Measurements from ENCODE around the gene SARM1.

The SARM1 gene

DNA sequence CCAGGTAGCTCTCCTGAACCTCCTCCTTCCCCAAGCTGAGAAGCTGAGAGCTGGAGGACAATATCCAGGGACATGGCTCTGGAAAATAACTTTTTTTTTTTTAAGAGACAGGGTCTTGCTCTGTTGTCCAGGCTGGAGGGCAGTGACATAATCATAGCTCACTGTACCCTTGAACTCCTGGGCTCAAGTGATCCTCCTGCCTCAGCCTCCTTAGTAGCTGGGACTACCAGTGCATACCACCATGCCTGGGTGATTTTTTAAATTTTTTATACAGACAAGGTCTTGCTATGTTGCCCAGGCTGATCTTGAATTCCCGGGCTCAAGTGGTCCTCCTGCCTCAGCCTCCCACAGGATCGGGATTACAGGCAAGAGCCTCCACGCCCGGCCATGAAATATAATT is 28.3 kb downstream of the SARM1 start:
- Mint-ChIP-seq H3K4me1 (ENCODE audit: low read depth) (peaks cover 53% of the 10 kb centered on the region), H3K9me3 (no peaks in the 10 kb centered on the region), H3K27me3 (peaks cover 1% of the 10 kb centered on the region), H3K36me3 (ENCODE audit: low read depth) (peaks cover 85% of the 10 kb centered on the region), H3K4me3 (no peak overlapping the region), H3K27ac (no peak overlapping the region)
- intact Hi-C loops (cut with micrococcal nuclease) = loop anchor here (10.0 kb wide), 1 partner anchor 165 kb away; no protein-coding TSS in a partner anchor

DNA sequence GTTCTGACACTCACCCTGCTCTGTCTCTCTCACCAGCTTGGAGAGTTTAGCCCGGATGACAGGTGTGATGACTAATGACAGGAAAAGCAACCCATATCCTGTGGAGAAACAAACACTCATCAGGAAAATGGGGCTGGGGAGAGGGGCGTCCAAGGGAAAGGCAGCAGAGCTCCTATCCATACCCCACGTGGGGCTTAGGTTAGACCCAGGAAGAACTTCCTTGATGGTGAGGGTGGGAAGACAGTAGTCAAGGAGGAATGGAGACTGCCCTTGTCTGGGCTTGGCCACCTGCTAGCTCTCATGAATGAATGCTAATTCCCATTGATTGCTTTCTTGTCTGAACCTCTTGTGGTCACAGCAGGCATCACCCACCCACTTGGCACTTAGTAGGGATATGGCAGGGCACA is 30.7 kb downstream of the SARM1 start:
- Mint-ChIP-seq H3K27me3 (peaks cover 3% of the 10 kb centered on the region), H3K36me3 (ENCODE audit: low read depth) (peaks cover 70% of the 10 kb centered on the region), H3K4me3 (no peak overlapping the region), H3K4me1 (ENCODE audit: low read depth) (peaks cover 68% of the 10 kb centered on the region), H3K9me3 (no peaks in the 10 kb centered on the region), H3K27ac (no peak overlapping the region)
- intact Hi-C loops (cut with micrococcal nuclease) = loop anchor here (10.0 kb wide), 1 partner anchor 167 kb away; no protein-coding TSS in a partner anchor

DNA sequence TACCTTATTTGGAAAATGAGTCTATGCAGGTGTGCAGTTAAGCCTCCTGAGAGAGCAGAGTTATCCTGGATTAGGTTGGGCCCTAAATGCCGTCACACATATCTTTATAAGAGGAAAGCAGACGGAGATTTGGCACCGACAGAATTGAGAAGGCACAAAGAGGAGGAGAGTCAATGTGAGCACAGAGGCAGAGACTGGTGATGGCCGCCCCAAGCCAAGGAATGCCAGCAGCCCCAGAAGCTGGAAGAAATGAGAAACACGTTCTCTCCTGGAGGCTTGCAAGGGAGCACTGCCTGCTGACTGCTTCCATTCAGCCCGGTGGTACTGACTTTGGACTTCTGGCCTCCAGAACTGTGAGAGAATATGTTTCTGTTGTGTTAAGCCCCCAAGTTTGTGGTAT is 31.4 kb downstream of the SARM1 start:
- peak overlapping the region; percentile 0 for H3K4me3 Mint-ChIP-seq

GRCh38 chr17:28404007-28404406 is 32.5 kb downstream of the SARM1 start:
- H3K27ac Mint-ChIP-seq = peak overlapping the region; percentile 74
- peaks cover 70% of the 10 kb centered on the region for H3K4me1 Mint-ChIP-seq (ENCODE audit: low read depth)
- intact Hi-C loops (cut with micrococcal nuclease) = loop anchor here (10.0 kb wide), 1 partner anchor 169 kb away; no protein-coding TSS in a partner anchor
- peaks cover 52% of the 10 kb centered on the region for H3K36me3 Mint-ChIP-seq (ENCODE audit: low read depth)
- peaks cover 7% of the 10 kb centered on the region for H3K27me3 Mint-ChIP-seq
- H3K9me3 Mint-ChIP-seq = no peaks in the 10 kb centered on the region
- H3K4me3 Mint-ChIP-seq = peak overlapping the region; percentile 86

More for the DNA sequence above, 31.4 kb downstream of the SARM1 start:
- Mint-ChIP-seq H3K27ac (peak overlapping the region; percentile 74), H3K36me3 (ENCODE audit: low read depth) (peaks cover 64% of the 10 kb centered on the region), H3K9me3 (no peaks in the 10 kb centered on the region), H3K27me3 (peaks cover 3% of the 10 kb centered on the region), H3K4me1 (ENCODE audit: low read depth) (peaks cover 68% of the 10 kb centered on the region)
- intact Hi-C loops (cut with micrococcal nuclease) = loop anchor here (10.0 kb wide), 1 partner anchor 168 kb away; no protein-coding TSS in a partner anchor

DNA sequence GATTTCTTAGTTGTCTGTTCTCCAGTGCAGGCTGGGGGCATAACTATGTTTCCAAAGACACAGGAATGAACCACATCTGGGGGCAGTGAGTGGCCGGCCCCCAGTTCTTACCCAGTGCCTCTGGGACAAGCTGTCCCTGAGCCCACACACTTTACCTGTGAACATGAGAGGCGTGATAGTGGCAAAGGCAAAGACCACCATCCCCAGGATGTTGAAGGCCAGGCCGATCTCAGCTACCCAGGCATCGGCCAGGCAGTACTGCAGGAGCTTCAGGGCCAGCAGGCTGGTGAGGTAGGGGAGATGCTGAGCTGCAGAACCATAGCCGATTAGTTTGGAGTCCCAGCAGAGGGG is 32.9 kb downstream of the SARM1 start:
- H3K36me3 Mint-ChIP-seq (ENCODE audit: low read depth) = peaks cover 48% of the 10 kb centered on the region
- intact Hi-C loops (cut with micrococcal nuclease) = loop anchor here (10.0 kb wide), 1 partner anchor 170 kb away; no protein-coding TSS in a partner anchor
- peaks cover 7% of the 10 kb centered on the region for H3K27me3 Mint-ChIP-seq
- peaks cover 66% of the 10 kb centered on the region for H3K4me1 Mint-ChIP-seq (ENCODE audit: low read depth)
- peak overlapping the region; percentile 86 for H3K4me3 Mint-ChIP-seq
- H3K9me3 Mint-ChIP-seq = no peaks in the 10 kb centered on the region
- H3K27ac Mint-ChIP-seq = peak overlapping the region; percentile 74

DNA sequence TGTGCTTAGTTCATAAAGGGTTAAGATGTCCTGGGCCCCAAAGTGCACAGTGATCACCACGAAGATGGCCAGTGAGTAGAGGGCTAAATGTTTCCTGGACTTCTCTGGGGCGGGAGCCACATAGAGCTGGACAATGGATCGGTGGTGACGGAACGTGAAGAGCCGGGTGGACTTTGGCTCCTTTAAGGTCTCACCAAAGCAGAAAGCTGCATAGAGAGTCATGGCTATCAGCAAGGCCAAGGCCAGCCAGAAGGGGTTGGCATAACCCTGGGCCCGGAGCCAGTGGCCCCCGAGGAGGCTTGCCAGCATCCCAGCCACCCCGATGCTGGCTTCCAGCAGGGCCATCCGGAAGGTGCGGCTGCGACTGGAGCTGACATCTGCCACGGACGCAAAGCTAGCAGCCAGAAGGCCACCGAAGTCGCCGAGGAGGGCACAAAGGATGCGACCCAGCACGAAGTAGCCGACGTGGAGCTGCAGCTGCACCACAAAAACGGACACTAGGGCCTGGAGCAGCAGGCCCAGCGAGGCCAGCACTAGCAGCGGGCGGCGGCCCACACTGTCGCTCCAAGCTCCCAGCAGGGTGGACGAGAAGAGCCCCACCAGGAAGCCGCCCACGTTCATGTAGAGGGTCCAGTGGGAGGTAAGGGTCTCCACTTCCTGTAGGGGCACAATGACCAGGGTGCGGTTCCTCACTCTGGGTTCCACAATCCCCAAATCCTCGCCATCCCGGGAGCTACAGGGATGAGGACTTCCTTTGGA is 33.5 kb downstream of the SARM1 start:
- intact Hi-C loops (cut with micrococcal nuclease) = loop anchor here (10.0 kb wide), 1 partner anchor 170 kb away; no protein-coding TSS in a partner anchor
- Mint-ChIP-seq H3K4me3 (peak overlapping the region; percentile 86), H3K27me3 (peaks cover 7% of the 10 kb centered on the region), H3K4me1 (ENCODE audit: low read depth) (peaks cover 64% of the 10 kb centered on the region), H3K36me3 (ENCODE audit: low read depth) (peaks cover 42% of the 10 kb centered on the region), H3K9me3 (no peaks in the 10 kb centered on the region), H3K27ac (peak overlapping the region; percentile 74)

- intact Hi-C loops (cut with micrococcal nuclease) = loop anchor here (10.0 kb wide), 1 partner anchor 171 kb away; no protein-coding TSS in a partner anchor
Observed at GRCh38 chr17:28405632-28406472, 34.4 kb downstream of the SARM1 start, which contains the start of gene SLC46A1. Gene SLC46A1 (minus strand): TSS chr17:28406212. CDS start chr17:28406114, 98 bp downstream.

DNA sequence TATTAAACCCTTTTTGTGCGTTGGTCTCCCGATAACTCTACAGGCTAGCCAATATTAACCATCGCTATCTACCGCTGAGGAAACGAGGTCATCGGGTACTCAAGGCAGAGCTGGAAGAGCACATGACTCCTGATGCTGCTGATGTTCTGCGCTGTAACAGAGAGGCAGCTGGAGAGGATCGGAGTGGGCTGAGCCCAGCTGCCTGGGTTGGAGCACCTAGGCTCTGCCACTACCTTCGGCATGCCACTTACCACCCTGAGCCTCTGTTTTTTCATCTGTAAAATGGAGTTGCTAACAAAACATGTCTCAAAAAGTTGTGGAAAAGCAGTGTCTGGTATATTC is 35.0 kb downstream of the SARM1 start:
- intact Hi-C loops (cut with micrococcal nuclease) = loop anchor here (10.0 kb wide), 1 partner anchor 172 kb away; no protein-coding TSS in a partner anchor
- Mint-ChIP-seq H3K4me1 (ENCODE audit: low read depth) (peaks cover 52% of the 10 kb centered on the region), H3K9me3 (no peaks in the 10 kb centered on the region), H3K27ac (no peak overlapping the region), H3K4me3 (peak overlapping the region; percentile 86), H3K27me3 (peaks cover 7% of the 10 kb centered on the region), H3K36me3 (ENCODE audit: low read depth) (peaks cover 29% of the 10 kb centered on the region)

More at GRCh38 chr17:28405632-28406472, 34.4 kb downstream of the SARM1 start, which contains the start of gene SLC46A1:
- Mint-ChIP-seq H3K36me3 (ENCODE audit: low read depth) (peaks cover 34% of the 10 kb centered on the region), H3K4me3 (peak within 1 kb of the TSS; percentile 86), H3K9me3 (no peaks in the 10 kb centered on the region), H3K4me1 (ENCODE audit: low read depth) (peaks cover 57% of the 10 kb centered on the region), H3K27me3 (peaks cover 7% of the 10 kb centered on the region), H3K27ac (peak within 1 kb of the TSS; percentile 74)

GRCh38 chr17:28407130-28407973 is 35.9 kb downstream of the SARM1 start:
- Mint-ChIP-seq H3K9me3 (no peaks in the 10 kb centered on the region), H3K27me3 (peaks cover 6% of the 10 kb centered on the region), H3K36me3 (ENCODE audit: low read depth) (peaks cover 22% of the 10 kb centered on the region), H3K27ac (no peak overlapping the region), H3K4me1 (ENCODE audit: low read depth) (peaks cover 46% of the 10 kb centered on the region), H3K4me3 (no peak overlapping the region)
- intact Hi-C loops (cut with micrococcal nuclease) = loop anchor here (10.0 kb wide), 1 partner anchor 173 kb away; no protein-coding TSS in a partner anchor

DNA sequence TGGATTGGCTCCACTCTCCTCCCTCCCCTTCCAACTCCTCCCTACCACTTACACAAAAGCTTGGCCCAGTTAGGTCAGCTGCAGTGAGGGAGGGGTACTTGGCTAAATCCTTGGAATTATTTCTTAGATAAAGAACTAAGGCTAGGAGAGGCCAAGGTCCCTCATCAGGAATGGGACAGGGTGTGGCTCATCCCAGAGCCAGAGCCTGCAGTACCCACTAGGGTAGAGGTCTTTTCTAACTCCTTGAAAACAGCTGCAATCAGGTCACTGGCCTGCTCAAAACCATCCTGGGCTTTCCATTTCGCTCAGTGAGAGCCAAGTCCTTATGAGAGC is 36.4 kb downstream of the SARM1 start:
- intact Hi-C loops (cut with micrococcal nuclease) = loop anchor here (10.0 kb wide), 1 partner anchor 173 kb away; no protein-coding TSS in a partner anchor
- Mint-ChIP-seq H3K4me1 (ENCODE audit: low read depth) (peaks cover 40% of the 10 kb centered on the region), H3K36me3 (ENCODE audit: low read depth) (peaks cover 16% of the 10 kb centered on the region), H3K4me3 (no peak overlapping the region), H3K27me3 (peaks cover 8% of the 10 kb centered on the region), H3K27ac (peak overlapping the region; percentile 3), H3K9me3 (no peaks in the 10 kb centered on the region)

GRCh38 chr17:28412099-28412498 is 40.6 kb downstream of the SARM1 start:
- Mint-ChIP-seq H3K9me3 (no peaks in the 10 kb centered on the region), H3K4me3 (no peak overlapping the region), H3K36me3 (ENCODE audit: low read depth) (no peaks in the 10 kb centered on the region), H3K27me3 (peaks cover 14% of the 10 kb centered on the region), H3K27ac (no peak overlapping the region), H3K4me1 (ENCODE audit: low read depth) (peaks cover 14% of the 10 kb centered on the region)
- intact Hi-C loops (cut with micrococcal nuclease) = no loop called here

DNA sequence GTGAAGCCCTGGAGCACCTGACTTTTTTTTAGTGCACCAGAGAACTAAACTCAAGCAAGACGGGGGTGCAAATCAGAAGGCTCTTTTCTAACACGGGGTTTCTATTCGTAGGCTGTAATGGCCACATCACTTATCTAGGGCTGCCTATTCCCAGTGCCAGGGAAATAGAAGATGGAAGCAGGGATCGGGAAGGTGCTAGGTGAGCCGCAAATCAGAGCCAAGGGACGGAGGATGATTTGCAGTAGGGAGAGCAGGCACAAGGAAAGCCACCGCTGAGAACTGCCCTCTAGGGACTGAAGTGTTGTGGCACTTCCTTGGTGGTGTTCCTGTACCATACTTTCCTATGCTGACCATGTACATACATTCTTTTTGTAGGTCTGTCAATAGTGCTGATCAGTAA is 42.3 kb downstream of the SARM1 start:
- no peak overlapping the region for H3K4me3 Mint-ChIP-seq
- no peak overlapping the region for H3K27ac Mint-ChIP-seq
- H3K27me3 Mint-ChIP-seq = peaks cover 11% of the 10 kb centered on the region
- intact Hi-C loops (cut with micrococcal nuclease) = no loop called here
- H3K9me3 Mint-ChIP-seq = no peaks in the 10 kb centered on the region
- peaks cover 8% of the 10 kb centered on the region for H3K4me1 Mint-ChIP-seq (ENCODE audit: low read depth)
- H3K36me3 Mint-ChIP-seq (ENCODE audit: low read depth) = no peaks in the 10 kb centered on the region

GRCh38 chr17:28415886-28416285 is 44.4 kb downstream of the SARM1 start:
- Mint-ChIP-seq H3K4me1 (ENCODE audit: low read depth) (peaks cover 8% of the 10 kb centered on the region), H3K27ac (no peak overlapping the region), H3K27me3 (peaks cover 14% of the 10 kb centered on the region), H3K9me3 (no peaks in the 10 kb centered on the region), H3K36me3 (ENCODE audit: low read depth) (no peaks in the 10 kb centered on the region), H3K4me3 (no peak overlapping the region)
- intact Hi-C loops (cut with micrococcal nuclease) = loop anchor here (5.0 kb wide), 1 partner anchor 34 kb away; no protein-coding TSS in a partner anchor
